Measurements from ENCODE around the gene CARNS1. TPM values are rescaled to one million over a fixed set of nuclear protein-coding genes. Genes with fewer than 3 reads are reported as not detected.

Gene CARNS1
- total and polyA plus RNA-seq, 2 experiments from 2014 or later: 2.4 to 7.7 TPM

DNA sequence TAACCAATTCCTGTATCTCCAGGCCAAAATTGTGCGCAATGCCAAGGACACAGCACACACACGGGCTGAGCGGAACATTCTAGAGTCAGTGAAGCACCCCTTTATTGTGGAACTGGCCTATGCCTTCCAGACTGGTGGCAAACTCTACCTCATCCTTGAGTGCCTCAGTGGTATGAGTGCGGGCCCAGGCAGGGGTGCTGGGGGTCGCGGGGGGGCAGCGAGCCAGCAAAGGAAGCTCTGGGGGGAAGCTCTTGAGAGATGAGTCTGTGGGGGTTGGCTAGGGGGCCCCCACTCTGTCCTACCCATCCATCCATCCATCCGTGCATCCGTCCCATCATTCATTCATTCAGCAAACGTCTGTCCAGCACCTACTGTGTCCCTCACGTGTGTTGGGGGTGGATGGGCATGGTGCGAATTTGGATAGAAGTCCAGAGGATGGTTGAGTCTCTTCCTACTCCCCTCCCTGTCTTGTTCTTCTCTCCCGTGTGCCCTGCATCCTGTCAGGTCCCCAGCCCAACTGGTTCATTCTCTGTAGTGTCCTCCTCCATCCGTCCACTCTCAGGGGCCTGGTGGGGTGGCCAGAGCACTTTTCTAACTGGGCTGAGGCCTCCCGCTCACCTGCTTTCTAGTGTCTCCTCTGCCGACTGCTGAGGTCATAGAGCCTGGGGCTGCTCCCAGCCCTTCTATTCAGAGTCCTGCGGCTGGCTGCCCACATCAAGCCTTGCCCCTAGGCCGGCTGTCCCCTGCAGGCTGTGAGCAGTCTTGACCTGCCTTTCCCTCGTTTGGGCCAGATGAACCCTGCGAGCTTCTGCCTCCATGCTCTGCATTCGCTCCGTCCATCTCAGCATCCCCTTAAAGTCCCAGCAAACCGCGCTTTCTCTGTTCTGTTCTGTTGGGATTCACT is 16.1 kb downstream of the CARNS1 start:
- no peak overlapping the region for H3K27ac ChIP-seq
- TF ChIP-seq EZH2 (IDR thresholded peaks at IDR 0.05; ENCODE audit: borderline replicate concordance) (no peak), EZH2phosphoT487 (IDR thresholded peaks at IDR 0.05; ENCODE audit: low read depth, severe bottlenecking, unreplicated experiment) (no peak)
- TF ChIP-seq, protein P1, sequence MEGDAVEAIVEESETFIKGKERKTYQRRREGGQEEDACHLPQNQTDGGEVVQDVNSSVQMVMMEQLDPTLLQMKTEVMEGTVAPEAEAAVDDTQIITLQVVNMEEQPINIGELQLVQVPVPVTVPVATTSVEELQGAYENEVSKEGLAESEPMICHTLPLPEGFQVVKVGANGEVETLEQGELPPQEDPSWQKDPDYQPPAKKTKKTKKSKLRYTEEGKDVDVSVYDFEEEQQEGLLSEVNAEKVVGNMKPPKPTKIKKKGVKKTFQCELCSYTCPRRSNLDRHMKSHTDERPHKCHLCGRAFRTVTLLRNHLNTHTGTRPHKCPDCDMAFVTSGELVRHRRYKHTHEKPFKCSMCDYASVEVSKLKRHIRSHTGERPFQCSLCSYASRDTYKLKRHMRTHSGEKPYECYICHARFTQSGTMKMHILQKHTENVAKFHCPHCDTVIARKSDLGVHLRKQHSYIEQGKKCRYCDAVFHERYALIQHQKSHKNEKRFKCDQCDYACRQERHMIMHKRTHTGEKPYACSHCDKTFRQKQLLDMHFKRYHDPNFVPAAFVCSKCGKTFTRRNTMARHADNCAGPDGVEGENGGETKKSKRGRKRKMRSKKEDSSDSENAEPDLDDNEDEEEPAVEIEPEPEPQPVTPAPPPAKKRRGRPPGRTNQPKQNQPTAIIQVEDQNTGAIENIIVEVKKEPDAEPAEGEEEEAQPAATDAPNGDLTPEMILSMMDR (IDR thresholded peaks at IDR 0.05; ENCODE audit: poor library complexity): no peak
- no peak overlapping the region for H3K4me2 ChIP-seq
- H3K4me1 ChIP-seq (ENCODE audit: insufficient read depth): peaks cover 10% of the 10 kb centered on the region
- H4K20me1 ChIP-seq (ENCODE audit: insufficient read depth, poor library complexity, severe bottlenecking): no peaks in the 10 kb centered on the region
- no peaks in the 10 kb centered on the region for H3K36me3 ChIP-seq (replicated peaks; ENCODE audit: insufficient read depth, low read depth)
- DNase-seq (ENCODE audit: low spot score): no peak
- no peaks in the 10 kb centered on the region for H3K9me2 ChIP-seq (replicated peaks; ENCODE audit: insufficient read depth)
- 97% methylated on average over 24 of the region's 24 CpGs for WGBS (ENCODE audit: low lambda C conversion rate, missing lambda C conversion rate)
- H3K4me3 ChIP-seq: no peak overlapping the region
- H3K9me3 ChIP-seq (ENCODE audit: low read depth): no peaks in the 10 kb centered on the region
- H3K79me2 ChIP-seq: peaks cover 24% of the 10 kb centered on the region
- H3K27me3 ChIP-seq: no peaks in the 10 kb centered on the region
- H2AFZ ChIP-seq: no peak overlapping the region

GRCh38 chr11:67432655-67433349 is 17.3 kb downstream of the CARNS1 start:
- H3K4me1 ChIP-seq (ENCODE audit: insufficient read depth): peaks cover 7% of the 10 kb centered on the region
- no peak overlapping the region for H3K27ac ChIP-seq
- no peak overlapping the region for H3K4me2 ChIP-seq
- H3K4me3 ChIP-seq: no peak overlapping the region
- H3K9me3 ChIP-seq (ENCODE audit: low read depth): no peaks in the 10 kb centered on the region
- peaks cover 24% of the 10 kb centered on the region for H3K79me2 ChIP-seq
- TF ChIP-seq EZH2phosphoT487 (IDR thresholded peaks at IDR 0.05; ENCODE audit: low read depth, severe bottlenecking, unreplicated experiment) (no peak), EZH2 (IDR thresholded peaks at IDR 0.05; ENCODE audit: borderline replicate concordance) (no peak)
- TF ChIP-seq, protein P1 (IDR thresholded peaks at IDR 0.05; ENCODE audit: poor library complexity): no peak
- 97% methylated on average over 22 of the region's 22 CpGs for WGBS (ENCODE audit: low lambda C conversion rate, missing lambda C conversion rate)
- no peaks in the 10 kb centered on the region for H3K36me3 ChIP-seq (replicated peaks; ENCODE audit: insufficient read depth, low read depth)
- H3K27me3 ChIP-seq: no peaks in the 10 kb centered on the region
- no peaks in the 10 kb centered on the region for H3K9me2 ChIP-seq (replicated peaks; ENCODE audit: insufficient read depth)
- no peak overlapping the region for H2AFZ ChIP-seq
- no peaks in the 10 kb centered on the region for H4K20me1 ChIP-seq (ENCODE audit: insufficient read depth, poor library complexity, severe bottlenecking)
- no peak for DNase-seq (ENCODE audit: low spot score)

GRCh38 chr11:67433536-67434394 is 18.3 kb downstream of the CARNS1 start:
- Histone ChIP-seq H3K36me3 (replicated peaks; ENCODE audit: insufficient read depth, low read depth) (no peaks in the 10 kb centered on the region), H2AFZ (no peak overlapping the region), H3K4me3 (no peak overlapping the region), H3K4me2 (no peak overlapping the region), H3K4me1 (ENCODE audit: insufficient read depth) (peaks cover 7% of the 10 kb centered on the region), H3K79me2 (peaks cover 20% of the 10 kb centered on the region), H3K9me3 (ENCODE audit: low read depth) (no peaks in the 10 kb centered on the region), H3K27me3 (no peaks in the 10 kb centered on the region), H4K20me1 (ENCODE audit: insufficient read depth, poor library complexity, severe bottlenecking) (no peaks in the 10 kb centered on the region), H3K9me2 (replicated peaks; ENCODE audit: insufficient read depth) (no peaks in the 10 kb centered on the region), H3K27ac (no peak overlapping the region)
- no peak for DNase-seq (ENCODE audit: low spot score)
- 92% methylated on average over 22 of the region's 22 CpGs for whole genome bisulfite sequencing (ENCODE audit: low lambda C conversion rate, missing lambda C conversion rate)
- TF ChIP-seq EZH2phosphoT487 (IDR thresholded peaks at IDR 0.05; ENCODE audit: low read depth, severe bottlenecking, unreplicated experiment) (no peak), EZH2 (IDR thresholded peaks at IDR 0.05; ENCODE audit: borderline replicate concordance) (no peak)
- TF ChIP-seq, protein P1 (IDR thresholded peaks at IDR 0.05; ENCODE audit: poor library complexity): no peak

All from hepatocyte (in vitro differentiated cells).